Stimulated activated memory B cell treated with anti-CD40 and anti-IgM and Interleukin-4, amounts not matched to agents 10 μg/mL and 1 μg/mL and 100 μg/mL, for 72 hours (primary cell): ENCODE data around the gene E2F7.
"Not testable (repeated sequence)": the region's sequence is repeated elsewhere in the genome, so short reads cannot be mapped to it uniquely, and the experiment has no call there.

Experiments
- ATAC-seq: fragments of 150-1000 bp; cut with Tn5 transposase; 2 replicates; pipeline ENCODE4 v1.10.0; 2021
- H3K27ac Mint-ChIP-seq: one replicate; pipeline ENCODE4 v1.8.0; 2022; ENCODE audit warnings: mild to moderate bottlenecking, mixed read lengths
- H3K27me3 Mint-ChIP-seq: one replicate; pipeline ENCODE4 v1.8.0; 2022; ENCODE audit warnings: mixed read lengths
- H3K36me3 Mint-ChIP-seq: one replicate; pipeline ENCODE4 v1.8.0; 2022; ENCODE audit warnings: mixed read lengths
- H3K4me1 Mint-ChIP-seq: one replicate; pipeline ENCODE4 v1.8.0; 2022; ENCODE audit warnings: mixed read lengths
- H3K4me3 Mint-ChIP-seq: one replicate; pipeline ENCODE4 v1.8.0; 2022; ENCODE audit warnings: mild to moderate bottlenecking, moderate library complexity, mixed read lengths
- H3K9me3 Mint-ChIP-seq: one replicate; pipeline ENCODE4 v1.8.0; 2022; ENCODE audit warnings: mixed read lengths

The E2F7 gene

DNA sequence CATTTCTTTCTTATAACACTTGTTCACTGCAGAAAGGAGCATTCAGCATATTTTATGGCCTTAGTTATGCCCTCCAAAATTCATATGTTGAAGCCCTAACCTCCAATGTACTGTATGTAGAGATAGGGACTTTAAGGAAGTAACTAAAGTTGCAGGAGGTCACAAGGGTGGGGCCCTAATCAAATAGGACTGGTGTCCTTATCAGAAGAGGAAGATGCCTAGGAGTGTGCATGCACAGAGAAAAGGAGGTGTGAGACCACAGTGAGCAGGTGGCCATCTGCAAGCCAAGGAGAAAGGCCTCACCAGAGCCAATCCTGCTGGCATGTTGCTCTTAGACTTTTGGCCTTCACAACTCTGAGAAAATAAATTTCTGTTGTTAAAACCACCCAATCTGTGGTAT lies 12.9 kb upstream of the E2F7 start:
- peaks cover 30% of the 10 kb centered on the region for H3K27me3 Mint-ChIP-seq
- H3K27ac Mint-ChIP-seq: no peak overlapping the region
- peaks cover 3% of the 10 kb centered on the region for H3K9me3 Mint-ChIP-seq
- H3K36me3 Mint-ChIP-seq: no peaks in the 10 kb centered on the region
- H3K4me3 Mint-ChIP-seq: no peak overlapping the region
- ATAC-seq: no peak
- no peaks in the 10 kb centered on the region for H3K4me1 Mint-ChIP-seq

DNA sequence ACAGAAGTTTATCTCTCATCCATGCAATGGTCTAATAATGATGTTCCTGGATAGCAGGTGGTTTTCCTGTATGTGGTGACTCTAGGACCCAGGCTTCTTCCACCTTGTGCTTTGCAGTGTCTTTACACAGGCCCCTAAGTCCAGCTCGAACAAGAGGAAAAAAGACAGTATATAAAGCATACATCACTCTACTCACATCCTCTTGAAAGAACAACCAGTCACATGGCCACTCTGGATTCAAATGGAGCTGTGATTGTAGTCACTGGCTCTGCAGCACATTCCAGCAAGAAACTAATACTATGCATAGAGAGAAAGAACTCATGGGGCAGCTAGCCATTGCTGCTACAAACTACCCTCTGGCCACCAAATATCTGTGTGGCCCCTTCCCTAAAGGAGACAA lies 11.5 kb upstream of the E2F7 start:
- no peaks in the 10 kb centered on the region for H3K4me1 Mint-ChIP-seq
- no peak for ATAC-seq
- H3K4me3 Mint-ChIP-seq: no peak overlapping the region
- peaks cover 3% of the 10 kb centered on the region for H3K9me3 Mint-ChIP-seq
- H3K27me3 Mint-ChIP-seq: peaks cover 30% of the 10 kb centered on the region
- no peaks in the 10 kb centered on the region for H3K36me3 Mint-ChIP-seq
- H3K27ac Mint-ChIP-seq: no peak overlapping the region

GRCh38 chr12:77073894-77074293 lies 8.5 kb upstream of the E2F7 start:
- not testable (repeated sequence) for H3K4me1 Mint-ChIP-seq, ATAC-seq, H3K9me3 Mint-ChIP-seq, H3K27me3 Mint-ChIP-seq, H3K36me3 Mint-ChIP-seq, H3K27ac Mint-ChIP-seq, H3K4me3 Mint-ChIP-seq

GRCh38 chr12:77072833-77073495 lies 7.6 kb upstream of the E2F7 start:
- no peaks in the 10 kb centered on the region for H3K4me1 Mint-ChIP-seq
- no peak for ATAC-seq
- no peak overlapping the region for H3K4me3 Mint-ChIP-seq
- H3K27me3 Mint-ChIP-seq: peaks cover 5% of the 10 kb centered on the region
- H3K27ac Mint-ChIP-seq: no peak overlapping the region
- no peaks in the 10 kb centered on the region for H3K36me3 Mint-ChIP-seq
- H3K9me3 Mint-ChIP-seq: peaks cover 3% of the 10 kb centered on the region

DNA sequence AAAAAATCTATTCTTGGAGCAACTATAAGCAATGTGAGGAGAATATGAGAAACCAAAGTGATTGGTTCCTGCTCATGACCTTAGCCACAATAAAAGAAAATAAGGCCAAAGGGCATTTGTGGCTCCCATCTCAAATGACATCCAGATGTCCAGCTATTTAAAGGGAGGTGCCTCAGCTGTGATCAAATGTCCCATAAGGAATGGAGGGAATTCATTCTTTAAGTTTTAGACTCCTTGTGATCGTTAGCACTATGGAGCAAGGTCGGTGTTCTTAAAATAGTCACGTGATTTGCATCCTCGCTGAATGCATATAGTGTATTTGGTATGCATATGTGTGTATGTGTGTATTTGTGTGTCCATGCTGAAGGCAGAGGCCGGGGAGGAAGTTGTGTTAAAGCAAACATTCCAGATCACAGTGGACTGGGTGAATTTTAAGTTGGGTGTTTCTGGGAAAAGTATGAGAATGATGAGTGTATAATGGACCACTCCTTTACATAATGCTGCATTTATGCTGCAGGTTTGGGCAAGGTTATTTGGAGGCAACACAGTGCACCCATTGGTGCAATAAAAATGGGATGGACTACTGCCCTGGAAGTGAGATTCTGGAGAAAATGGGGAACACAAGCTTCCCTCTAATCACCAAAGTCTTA lies 5.6 kb upstream of the E2F7 start:
- H3K36me3 Mint-ChIP-seq: no peaks in the 10 kb centered on the region
- H3K4me1 Mint-ChIP-seq: no peaks in the 10 kb centered on the region
- H3K4me3 Mint-ChIP-seq: no peak overlapping the region
- no peak overlapping the region for H3K27ac Mint-ChIP-seq
- no peaks in the 10 kb centered on the region for H3K27me3 Mint-ChIP-seq
- ATAC-seq: no peak
- peaks cover 3% of the 10 kb centered on the region for H3K9me3 Mint-ChIP-seq

DNA sequence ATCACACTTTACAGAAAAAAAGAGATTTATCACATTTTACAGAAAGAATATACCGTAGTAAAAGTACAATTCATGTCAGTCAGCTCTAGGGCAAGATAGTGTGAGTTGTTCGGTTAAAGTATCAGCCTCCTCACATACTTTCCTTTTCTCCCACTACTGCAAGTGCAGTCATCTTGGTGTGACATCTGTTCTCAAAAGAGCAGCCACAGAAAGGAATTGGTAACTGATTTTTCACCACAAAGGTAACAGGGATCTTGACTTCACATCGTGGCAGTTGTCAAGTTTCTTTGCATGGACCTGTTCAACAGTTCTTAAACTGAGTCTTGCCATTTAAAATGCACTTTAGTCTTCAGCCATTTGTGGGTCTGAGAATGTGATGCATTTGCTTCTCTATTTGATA lies 5.0 kb upstream of the E2F7 start:
- H3K27ac Mint-ChIP-seq: no peak overlapping the region
- H3K9me3 Mint-ChIP-seq: peaks cover 3% of the 10 kb centered on the region
- H3K4me1 Mint-ChIP-seq: no peaks in the 10 kb centered on the region
- no peaks in the 10 kb centered on the region for H3K27me3 Mint-ChIP-seq
- no peak for ATAC-seq
- no peak overlapping the region for H3K4me3 Mint-ChIP-seq
- no peaks in the 10 kb centered on the region for H3K36me3 Mint-ChIP-seq

DNA sequence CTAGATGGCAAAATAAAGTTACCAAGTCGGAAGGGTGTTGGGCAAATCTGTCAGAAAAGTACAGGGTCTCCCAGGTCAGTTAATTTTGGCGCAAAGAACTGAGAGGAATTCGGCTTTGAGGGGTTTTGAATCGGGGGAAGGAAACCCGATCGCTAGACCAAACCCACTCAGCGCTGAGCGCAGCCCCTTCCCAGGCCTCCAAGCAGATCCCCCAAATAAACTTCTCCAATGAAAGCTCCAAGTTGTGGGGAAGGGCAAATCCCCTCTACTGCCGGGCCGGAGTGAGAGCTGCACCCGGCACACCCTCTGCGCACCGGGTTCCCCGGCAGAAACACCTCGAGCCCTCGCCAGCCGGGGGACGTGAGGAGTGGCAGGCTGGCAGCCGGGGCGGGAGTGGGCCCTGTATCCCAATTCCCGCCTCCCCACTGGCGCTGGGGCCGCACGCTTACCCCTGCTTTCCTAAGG lies 441 bp downstream of the E2F7 start:
- ATAC-seq: peak; percentile 28
- Mint-ChIP-seq H3K27me3 (peaks cover 27% of the 10 kb centered on the region), H3K4me1 (peaks cover 40% of the 10 kb centered on the region), H3K36me3 (no peaks in the 10 kb centered on the region), H3K9me3 (no peaks in the 10 kb centered on the region), H3K4me3 (peak overlapping the region; percentile 86), H3K27ac (peak overlapping the region; percentile 48)

GRCh38 chr12:77062846-77063461 lies 2.4 kb downstream of the E2F7 start:
- Mint-ChIP-seq H3K36me3 (no peaks in the 10 kb centered on the region), H3K27me3 (peaks cover 27% of the 10 kb centered on the region), H3K4me1 (peaks cover 47% of the 10 kb centered on the region), H3K9me3 (no peaks in the 10 kb centered on the region), H3K4me3 (peak overlapping the region; percentile 54), H3K27ac (peak overlapping the region; percentile 54)
- ATAC-seq: peak; percentile 49

DNA sequence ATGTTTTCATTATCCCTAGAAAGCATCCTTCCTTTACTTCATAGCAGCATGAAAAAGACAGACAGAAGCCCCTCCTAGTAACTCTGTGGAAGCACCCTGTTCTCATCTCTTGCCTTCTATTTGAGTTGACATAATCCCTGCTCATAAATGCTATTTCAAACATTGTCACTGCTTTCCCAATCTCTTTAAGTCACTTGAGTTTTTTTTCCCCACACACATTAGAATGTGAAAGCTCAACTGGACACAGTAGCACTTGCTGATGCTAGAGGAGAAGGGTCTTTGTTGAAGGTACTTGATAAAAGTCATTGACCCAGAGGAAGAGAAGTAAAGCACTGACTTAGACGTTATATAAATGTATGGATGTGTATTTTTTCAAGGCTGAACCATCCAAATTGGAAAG lies 3.0 kb downstream of the E2F7 start:
- Mint-ChIP-seq H3K4me1 (peaks cover 47% of the 10 kb centered on the region), H3K4me3 (no peak overlapping the region), H3K27ac (peak overlapping the region; percentile 54), H3K36me3 (no peaks in the 10 kb centered on the region), H3K27me3 (peaks cover 27% of the 10 kb centered on the region), H3K9me3 (no peaks in the 10 kb centered on the region)
- ATAC-seq: no peak

DNA sequence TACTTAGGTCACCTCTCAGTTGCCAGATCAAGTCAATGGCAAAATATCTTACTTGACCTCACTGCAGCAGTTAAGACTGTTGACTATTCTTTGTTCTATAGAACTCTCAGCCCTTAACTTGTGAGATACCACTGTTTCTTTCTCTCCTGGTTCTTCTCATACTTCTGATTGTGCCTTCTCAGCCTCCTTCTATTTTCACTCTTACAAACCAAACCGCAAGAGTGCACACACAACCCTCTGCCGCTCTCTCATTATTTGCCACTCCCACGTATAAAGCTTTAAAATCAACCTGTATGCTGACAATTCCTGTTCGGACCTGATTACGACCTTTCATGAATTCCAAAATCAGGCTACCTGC lies 4.5 kb downstream of the E2F7 start:
- Mint-ChIP-seq H3K27me3 (peaks cover 27% of the 10 kb centered on the region), H3K9me3 (no peaks in the 10 kb centered on the region), H3K36me3 (no peaks in the 10 kb centered on the region), H3K4me3 (peak overlapping the region; percentile 46), H3K4me1 (peaks cover 47% of the 10 kb centered on the region), H3K27ac (peak overlapping the region; percentile 36)
- peak; percentile 40 for ATAC-seq

DNA sequence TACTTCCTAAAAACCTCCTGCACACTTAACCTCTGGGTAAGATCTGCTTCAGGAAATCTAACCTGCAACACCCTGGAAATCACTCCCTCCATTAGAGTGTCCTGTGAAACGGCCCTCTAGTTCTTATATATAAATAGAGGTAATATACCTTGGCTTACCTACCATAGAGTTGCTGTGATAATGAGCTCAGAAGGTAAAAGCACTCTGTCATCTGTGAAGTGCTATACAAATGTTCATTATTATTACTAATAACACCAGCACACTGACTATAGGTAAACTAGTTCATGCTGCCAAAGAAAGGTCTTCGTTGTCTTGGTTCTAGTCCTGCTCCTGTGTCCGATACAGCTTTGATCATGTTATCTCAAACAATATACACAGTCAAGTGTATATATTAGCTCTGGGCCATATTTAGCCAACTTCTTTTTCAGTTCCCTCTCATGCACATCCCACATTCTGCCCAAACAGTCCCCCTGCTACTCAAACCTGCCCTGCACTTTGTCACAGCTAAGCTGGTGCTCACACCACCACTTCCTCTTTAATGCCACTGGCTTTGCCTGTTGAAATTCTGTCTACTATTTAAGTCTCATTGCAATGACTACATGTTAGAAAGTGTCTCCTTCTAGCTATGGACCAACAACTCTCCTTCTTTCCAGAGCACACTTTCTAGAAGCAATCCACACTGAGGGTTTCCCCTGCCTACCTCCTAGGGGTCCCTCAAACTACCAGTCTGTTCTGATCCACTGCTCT lies 5.1 kb downstream of the E2F7 start:
- H3K4me3 Mint-ChIP-seq: peak overlapping the region; percentile 46
- H3K4me1 Mint-ChIP-seq: peaks cover 47% of the 10 kb centered on the region
- no peaks in the 10 kb centered on the region for H3K36me3 Mint-ChIP-seq
- peaks cover 27% of the 10 kb centered on the region for H3K27me3 Mint-ChIP-seq
- ATAC-seq: peak; percentile 94
- no peaks in the 10 kb centered on the region for H3K9me3 Mint-ChIP-seq
- peak overlapping the region; percentile 36 for H3K27ac Mint-ChIP-seq

DNA sequence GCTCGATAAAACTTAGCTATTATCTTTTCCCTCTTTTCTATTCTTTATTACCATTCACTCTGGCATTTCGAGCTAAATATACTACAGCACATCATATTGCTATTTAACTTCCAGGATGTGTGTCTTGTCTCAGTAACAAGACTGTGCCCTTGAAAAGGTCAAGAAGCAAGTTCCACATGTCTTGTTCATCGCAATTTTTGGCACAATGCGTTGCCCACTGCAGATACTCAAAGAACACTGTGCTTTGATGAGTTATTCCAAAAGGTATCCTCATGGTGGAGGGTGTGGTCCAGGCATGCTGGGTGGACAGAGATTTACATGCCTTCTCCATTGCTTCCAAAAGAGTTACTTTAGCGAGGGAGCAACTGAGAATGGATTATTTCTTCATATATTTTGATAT lies 6.6 kb downstream of the E2F7 start:
- Mint-ChIP-seq H3K4me3 (no peak overlapping the region), H3K27ac (no peak overlapping the region), H3K9me3 (no peaks in the 10 kb centered on the region), H3K36me3 (no peaks in the 10 kb centered on the region), H3K4me1 (peaks cover 40% of the 10 kb centered on the region), H3K27me3 (peaks cover 18% of the 10 kb centered on the region)
- ATAC-seq: no peak

DNA sequence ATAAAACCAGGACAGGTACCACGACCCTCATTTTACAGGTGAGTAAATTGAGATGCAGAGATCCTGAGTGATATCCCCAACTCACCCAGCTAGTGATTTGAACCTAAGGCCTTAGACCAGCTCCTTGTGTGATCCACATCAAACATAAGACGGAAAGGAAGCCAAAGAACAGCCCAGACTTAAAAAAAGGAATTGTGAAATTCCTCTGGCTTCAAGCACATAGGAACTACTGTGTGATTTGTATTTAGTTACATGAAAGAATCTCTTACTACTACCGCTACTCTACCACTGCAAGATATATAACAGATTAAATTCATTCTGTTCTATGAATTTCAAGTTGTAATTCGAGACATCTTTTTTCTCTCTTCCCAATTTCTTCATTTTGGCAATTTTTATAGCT lies 10.5 kb downstream of the E2F7 start:
- H3K4me1 Mint-ChIP-seq: peaks cover 6% of the 10 kb centered on the region
- no peaks in the 10 kb centered on the region for H3K27me3 Mint-ChIP-seq
- H3K27ac Mint-ChIP-seq: no peak overlapping the region
- no peak overlapping the region for H3K4me3 Mint-ChIP-seq
- no peak for ATAC-seq
- H3K36me3 Mint-ChIP-seq: no peaks in the 10 kb centered on the region
- H3K9me3 Mint-ChIP-seq: no peaks in the 10 kb centered on the region

GRCh38 chr12:77053259-77053658 lies 12.1 kb downstream of the E2F7 start:
- no peaks in the 10 kb centered on the region for H3K4me1 Mint-ChIP-seq
- H3K4me3 Mint-ChIP-seq: no peak overlapping the region
- no peak overlapping the region for H3K27ac Mint-ChIP-seq
- H3K27me3 Mint-ChIP-seq: no peaks in the 10 kb centered on the region
- no peak for ATAC-seq
- H3K9me3 Mint-ChIP-seq: no peaks in the 10 kb centered on the region
- H3K36me3 Mint-ChIP-seq: no peaks in the 10 kb centered on the region

- no peaks in the 10 kb centered on the region for H3K4me1 Mint-ChIP-seq
- no peaks in the 10 kb centered on the region for H3K36me3 Mint-ChIP-seq
These were observed 15.5 kb downstream of the E2F7 start for GRCh38 chr12:77049767-77050353.

More at GRCh38 chr12:77049767-77050353, 15.5 kb downstream of the E2F7 start:
- peak; percentile 85 for ATAC-seq
- no peaks in the 10 kb centered on the region for H3K9me3 Mint-ChIP-seq
- H3K4me3 Mint-ChIP-seq: no peak overlapping the region
- H3K27me3 Mint-ChIP-seq: no peaks in the 10 kb centered on the region
- H3K27ac Mint-ChIP-seq: no peak overlapping the region
